Central memory CD8-positive, alpha-beta T cell (primary cell): ENCODE data around the gene TYR.
"Not testable (repeated sequence)": the region's sequence is repeated elsewhere in the genome, so short reads cannot be mapped to it uniquely, and the experiment has no call there.

Experiments
- ATAC-seq: fragments of 150-1000 bp; cut with Tn5 transposase; replicated peaks from 2 replicates; pipeline ENCODE4 v1.10.0; 2022; ENCODE audit warnings: mild to moderate bottlenecking, moderate FRiP score, moderate number of reproducible peaks; ENCODE audit not compliant: poor library complexity, severe bottlenecking; ENCODE audit errors: extremely low read depth
- DNase-seq, 2 donors: peaks; one replicate each; pipeline ENCODE4 v3.0.0; 2021; ENCODE audit warnings: low spot score in 2 of 2
- H3K27ac Mint-ChIP-seq: one replicate; pipeline ENCODE4 v1.8.0; 2022; ENCODE audit warnings: low read depth, mild to moderate bottlenecking, moderate library complexity, mixed read lengths
- H3K27me3 Mint-ChIP-seq: one replicate; pipeline ENCODE4 v1.8.0; 2022; ENCODE audit warnings: mixed read lengths
- H3K36me3 Mint-ChIP-seq: one replicate; pipeline ENCODE4 v1.8.0; 2022; ENCODE audit warnings: mild to moderate bottlenecking, moderate library complexity, mixed read lengths; ENCODE audit not compliant: insufficient read depth
- H3K4me1 Mint-ChIP-seq: one replicate; pipeline ENCODE4 v1.8.0; 2022; ENCODE audit warnings: mixed read lengths
- H3K4me3 Mint-ChIP-seq: one replicate; pipeline ENCODE4 v1.8.0; 2022; ENCODE audit warnings: mild to moderate bottlenecking, moderate library complexity, mixed read lengths
- H3K9me3 Mint-ChIP-seq: one replicate; pipeline ENCODE4 v1.8.0; 2022; ENCODE audit warnings: mixed read lengths

The TYR gene

DNA sequence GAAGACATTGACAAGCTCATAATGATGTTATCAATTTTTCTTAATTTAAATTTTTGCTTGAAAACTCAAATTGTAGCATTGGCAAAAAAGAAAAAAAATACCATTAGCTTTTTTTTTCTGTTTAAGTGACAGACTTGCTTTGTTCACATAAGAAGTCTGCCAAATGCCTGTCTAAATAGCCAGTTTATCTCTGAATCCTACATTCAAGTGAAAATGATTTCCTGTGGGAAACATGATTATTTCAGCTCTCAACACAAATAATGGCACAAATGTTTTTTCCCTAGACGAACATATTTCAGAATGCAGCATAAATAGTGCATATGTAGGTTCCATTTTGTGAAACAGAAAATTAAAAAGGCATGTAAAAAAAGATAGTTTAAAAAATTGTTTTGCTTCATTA, 23.5 kb downstream of the TYR start:
- Mint-ChIP-seq H3K4me3 (no peak overlapping the region), H3K36me3 (peaks cover 2% of the 10 kb centered on the region), H3K27ac (no peak overlapping the region), H3K9me3 (peaks cover 17% of the 10 kb centered on the region), H3K4me1 (no peaks in the 10 kb centered on the region), H3K27me3 (no peaks in the 10 kb centered on the region)
- DNase-seq (no peak), ATAC-seq (no peak)

DNA sequence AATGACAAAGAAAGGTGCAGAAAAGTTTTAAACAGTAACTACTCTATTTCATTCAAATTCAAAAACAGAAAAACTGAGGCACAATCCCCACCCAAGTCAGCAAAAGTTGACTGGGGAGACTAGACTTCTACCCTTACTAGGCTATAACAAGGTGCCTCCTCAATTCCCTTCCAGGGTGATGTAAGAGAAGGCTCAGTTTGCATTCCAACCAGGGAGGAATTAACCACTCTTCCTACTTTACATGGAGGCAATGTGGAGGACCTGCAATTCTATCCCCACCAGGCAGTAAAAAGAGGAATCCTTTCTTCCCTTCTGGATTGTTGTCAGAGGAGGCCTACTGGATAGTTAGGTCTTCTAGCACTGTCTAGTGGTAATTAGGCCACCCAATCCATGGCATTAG, 26.1 kb downstream of the TYR start:
- Mint-ChIP-seq H3K4me1 (no peaks in the 10 kb centered on the region), H3K36me3 (peaks cover 2% of the 10 kb centered on the region), H3K4me3 (no peak overlapping the region), H3K27me3 (no peaks in the 10 kb centered on the region), H3K9me3 (peaks cover 22% of the 10 kb centered on the region), H3K27ac (no peak overlapping the region)
- ATAC-seq (no peak), DNase-seq (no peak)

DNA sequence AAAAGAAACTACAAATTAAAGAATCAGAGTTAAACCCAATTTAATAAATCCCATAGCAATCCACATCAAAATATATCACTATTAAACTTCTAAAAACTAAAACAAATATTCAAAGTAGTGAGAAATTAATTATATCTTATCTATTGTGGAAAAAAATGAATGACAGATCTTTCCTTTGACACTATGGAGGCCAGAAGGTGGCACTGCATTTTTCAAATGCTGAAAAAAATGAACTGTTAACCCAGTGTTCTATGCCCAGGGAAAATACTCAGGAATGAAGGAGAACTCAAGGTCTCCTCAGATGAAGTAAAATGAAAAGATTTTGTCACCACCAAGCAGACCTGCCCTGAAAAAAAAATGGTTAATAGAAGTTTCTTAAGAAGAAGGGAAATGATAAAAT, 27.7 kb downstream of the TYR start:
- Mint-ChIP-seq H3K27me3 (no peaks in the 10 kb centered on the region), H3K4me1 (no peaks in the 10 kb centered on the region), H3K9me3 (peaks cover 14% of the 10 kb centered on the region), H3K36me3 (peaks cover 2% of the 10 kb centered on the region), H3K27ac (no peak overlapping the region), H3K4me3 (no peak overlapping the region)
- no peak for ATAC-seq
- no peak for DNase-seq

DNA sequence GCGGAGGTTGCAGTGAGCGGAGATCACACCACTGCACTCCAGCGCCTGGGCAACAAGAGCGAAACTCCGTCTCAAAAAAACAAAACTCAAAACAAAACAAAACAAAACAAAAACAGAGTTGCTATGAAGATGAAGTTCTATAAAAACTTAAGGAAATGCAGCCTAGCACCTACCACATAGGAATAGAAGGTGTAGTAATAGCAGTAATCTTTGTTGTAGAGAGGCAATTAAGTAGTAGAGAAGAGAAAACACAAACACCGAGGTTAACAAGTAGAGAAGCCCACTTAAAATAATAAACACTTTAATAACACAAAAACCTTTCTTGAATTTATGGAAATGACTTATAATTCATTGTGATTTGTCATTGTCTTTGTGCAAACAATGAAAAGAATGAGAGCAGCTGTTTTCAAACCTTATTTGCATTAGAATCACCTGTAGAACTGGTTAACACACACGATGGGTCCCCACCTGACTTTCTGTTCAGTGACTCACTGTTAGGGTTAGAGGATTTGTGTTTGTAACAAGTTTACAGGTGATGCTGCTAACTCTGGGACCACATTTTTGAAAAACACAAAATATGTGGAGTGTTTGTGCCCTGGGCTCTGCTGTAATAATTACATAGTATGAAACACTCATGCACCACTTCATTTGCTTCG, 43.1 kb downstream of the TYR start:
- Mint-ChIP-seq H3K9me3 (no peaks in the 10 kb centered on the region), H3K4me3 (no peak overlapping the region)
- no peak for DNase-seq

DNA sequence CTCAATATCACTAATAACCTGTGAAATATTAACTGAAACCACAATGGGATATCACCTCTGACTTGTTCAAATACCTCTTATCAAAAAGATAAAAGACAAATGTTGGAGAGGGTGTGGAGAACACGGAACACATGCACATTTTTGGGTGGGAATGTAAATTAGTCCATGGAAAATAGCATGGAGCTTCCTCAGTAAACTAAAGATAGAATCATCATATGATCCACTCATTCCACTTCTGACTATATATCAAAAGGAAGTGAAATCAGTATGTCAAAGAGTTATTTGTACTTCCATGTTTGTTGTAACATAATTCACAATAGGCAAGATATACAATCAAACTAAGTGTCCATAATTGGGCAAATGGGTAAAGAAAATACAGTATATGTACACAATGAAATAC, 57.4 kb downstream of the TYR start:
- H3K27me3 Mint-ChIP-seq, result no peaks in the 10 kb centered on the region
- no peak overlapping the region for H3K27ac Mint-ChIP-seq
- no peaks in the 10 kb centered on the region for H3K36me3 Mint-ChIP-seq
- no peak overlapping the region for H3K4me3 Mint-ChIP-seq
- H3K9me3 Mint-ChIP-seq, result peaks cover 9% of the 10 kb centered on the region
- no peaks in the 10 kb centered on the region for H3K4me1 Mint-ChIP-seq
- DNase-seq (no peak), ATAC-seq (no peak)

More for the DNA sequence above, 43.1 kb downstream of the TYR start:
- no peaks in the 10 kb centered on the region for H3K27me3 Mint-ChIP-seq
- H3K36me3 Mint-ChIP-seq, result no peaks in the 10 kb centered on the region
- no peak overlapping the region for H3K27ac Mint-ChIP-seq
- H3K4me1 Mint-ChIP-seq, result no peaks in the 10 kb centered on the region
- ATAC-seq, result no peak

DNA sequence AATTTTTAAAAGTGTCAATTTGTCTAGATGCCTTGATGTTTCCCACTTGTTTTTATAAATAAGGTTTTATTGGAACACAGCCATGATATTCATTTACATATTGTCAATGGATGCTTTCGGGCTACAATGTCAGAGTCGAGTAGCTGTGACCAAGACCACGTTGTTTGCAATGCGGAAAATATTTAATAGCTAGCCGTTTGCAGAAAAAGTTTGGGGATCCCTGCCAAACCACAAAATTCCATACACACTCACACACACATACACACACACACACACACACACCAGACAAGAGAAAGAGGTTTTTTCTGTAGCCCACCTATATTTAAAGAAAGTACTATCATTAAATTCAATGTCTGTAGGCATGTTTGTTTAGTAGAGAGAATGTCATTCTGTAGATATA, 58.3 kb downstream of the TYR start:
- Mint-ChIP-seq H3K9me3 (peaks cover 10% of the 10 kb centered on the region), H3K27me3 (no peaks in the 10 kb centered on the region), H3K27ac (no peak overlapping the region), H3K36me3 (no peaks in the 10 kb centered on the region), H3K4me3 (no peak overlapping the region), H3K4me1 (no peaks in the 10 kb centered on the region)
- DNase-seq, result no peak
- ATAC-seq, result no peak

DNA sequence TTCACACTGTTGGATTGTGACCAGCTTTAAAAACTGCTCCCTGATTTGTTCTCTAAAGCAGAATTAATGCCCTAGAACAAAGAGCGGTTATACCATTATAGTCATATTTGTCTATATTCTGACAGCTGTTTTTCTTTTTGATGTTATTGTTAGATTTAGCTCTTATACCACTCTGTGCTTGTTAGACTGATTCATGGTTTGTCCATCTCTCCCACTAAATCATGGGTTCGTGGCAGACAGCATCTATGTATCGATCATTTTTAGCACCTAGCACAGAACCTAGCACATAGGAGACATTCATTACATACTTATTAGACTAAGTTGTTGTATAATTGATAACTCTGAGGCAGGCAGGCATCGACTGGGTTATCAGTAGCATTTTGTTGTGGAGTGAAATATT, 69.3 kb downstream of the TYR start:
- not testable (repeated sequence) for H3K27me3 Mint-ChIP-seq, DNase-seq, H3K36me3 Mint-ChIP-seq, H3K4me3 Mint-ChIP-seq, H3K4me1 Mint-ChIP-seq, H3K27ac Mint-ChIP-seq, ATAC-seq
- peaks cover 20% of the 10 kb centered on the region for H3K9me3 Mint-ChIP-seq

DNA sequence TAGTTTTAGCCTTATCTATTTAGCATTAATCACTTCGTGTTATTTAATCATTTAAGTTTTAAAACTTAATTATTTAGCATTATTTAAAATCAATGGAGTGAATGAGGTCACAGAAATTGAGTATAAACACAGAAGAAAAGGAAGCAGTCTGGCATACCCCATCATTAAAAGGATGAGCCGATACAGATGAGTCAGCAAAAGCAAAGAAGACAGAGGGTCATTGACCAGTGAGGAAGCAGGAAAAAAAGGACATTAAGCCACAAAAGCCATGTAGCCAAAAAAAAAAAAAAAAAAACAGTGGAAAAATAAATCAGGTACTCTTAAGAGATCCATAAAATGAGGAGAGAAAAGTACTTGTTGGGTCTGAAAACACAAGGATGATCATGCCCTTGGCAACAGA, 71.5 kb downstream of the TYR start:
- ATAC-seq (no peak), DNase-seq (no peak)
- H3K4me3 Mint-ChIP-seq, result no peak overlapping the region
- no peak overlapping the region for H3K27ac Mint-ChIP-seq
- H3K36me3 Mint-ChIP-seq, result no peaks in the 10 kb centered on the region
- no peaks in the 10 kb centered on the region for H3K27me3 Mint-ChIP-seq
- H3K9me3 Mint-ChIP-seq, result peaks cover 27% of the 10 kb centered on the region
- no peaks in the 10 kb centered on the region for H3K4me1 Mint-ChIP-seq

DNA sequence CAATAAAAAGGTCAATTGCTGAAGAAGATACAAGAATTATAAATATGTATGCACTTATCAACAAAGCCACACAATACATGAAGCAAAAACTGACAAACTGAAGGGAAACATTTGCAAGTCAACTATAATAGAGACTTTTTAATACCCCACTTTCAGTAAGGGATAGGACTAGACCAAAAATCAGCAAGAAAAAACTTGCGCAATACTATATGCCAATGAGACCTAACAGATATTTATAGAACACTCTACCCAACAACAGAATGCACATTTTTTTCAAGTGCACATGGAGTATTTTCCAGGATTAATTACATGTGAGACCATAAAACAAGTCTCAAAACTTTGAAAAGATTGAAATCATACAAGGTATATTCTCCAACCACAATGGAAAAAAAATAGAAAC, 83.8 kb downstream of the TYR start:
- not testable (repeated sequence) for ATAC-seq, H3K27ac Mint-ChIP-seq, H3K9me3 Mint-ChIP-seq, H3K36me3 Mint-ChIP-seq, DNase-seq, H3K27me3 Mint-ChIP-seq, H3K4me1 Mint-ChIP-seq, H3K4me3 Mint-ChIP-seq

DNA sequence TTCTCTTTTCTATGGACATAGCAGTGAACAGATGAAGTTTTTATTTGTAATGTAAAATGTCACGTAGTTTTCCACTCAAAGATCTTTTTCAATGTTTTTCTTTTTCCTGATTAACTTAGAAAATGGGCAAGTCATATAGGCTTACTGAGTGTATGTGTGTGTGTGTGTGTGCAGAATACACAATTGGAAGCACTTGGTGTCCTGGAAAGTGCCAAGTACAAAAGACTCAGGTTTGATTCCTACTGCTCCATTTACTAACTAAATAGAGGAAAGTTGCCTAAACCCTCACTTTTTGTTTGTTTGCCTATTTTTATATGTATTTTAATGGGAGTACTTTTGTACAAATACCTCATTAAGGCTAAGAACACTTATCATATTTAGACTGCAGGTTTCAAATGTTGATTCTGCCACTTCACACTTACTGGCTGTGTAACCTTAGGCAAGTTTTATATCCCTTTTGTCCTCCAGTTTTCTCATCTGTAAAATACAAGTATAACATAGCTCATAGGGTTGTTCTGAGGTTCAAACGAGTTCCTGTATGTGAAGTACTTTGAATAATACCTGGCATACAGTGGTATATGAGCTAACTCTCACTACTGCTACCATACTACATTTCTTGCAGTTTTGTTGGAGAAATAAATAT, 90.1 kb downstream of the TYR start:
- Mint-ChIP-seq H3K36me3 (no peaks in the 10 kb centered on the region), H3K27ac (no peak overlapping the region), H3K4me1 (no peaks in the 10 kb centered on the region), H3K9me3 (peaks cover 13% of the 10 kb centered on the region), H3K27me3 (no peaks in the 10 kb centered on the region), H3K4me3 (no peak overlapping the region)
- ATAC-seq, result no peak
- no peak for DNase-seq

DNA sequence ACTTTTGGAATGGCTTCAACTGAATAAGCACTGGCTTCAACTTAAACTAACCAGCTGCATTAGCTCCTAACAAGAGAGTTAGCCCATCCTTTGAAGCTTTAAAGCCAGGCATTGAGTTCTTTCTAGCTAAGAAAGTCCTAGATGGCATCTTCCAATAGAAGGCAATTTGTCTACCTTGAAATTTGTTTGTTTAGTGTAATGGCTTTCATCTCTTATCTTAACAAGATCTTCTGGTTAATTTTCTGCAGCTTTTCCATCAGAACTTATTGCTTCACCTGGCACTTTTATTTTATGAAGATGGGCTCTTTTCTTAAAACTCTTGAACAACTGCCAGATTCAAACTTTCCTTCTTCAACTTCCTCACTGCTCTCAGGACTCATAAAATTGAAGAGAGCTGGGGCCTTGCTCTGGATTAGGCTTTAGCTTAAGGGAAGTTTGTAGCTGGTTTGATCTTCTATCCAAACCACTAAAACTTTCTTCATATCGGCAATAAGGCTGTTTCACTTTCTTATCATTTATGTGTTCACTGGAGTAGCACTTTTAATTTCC, 94.9 kb downstream of the TYR start:
- H3K27me3 Mint-ChIP-seq, ATAC-seq, H3K4me3 Mint-ChIP-seq, DNase-seq, H3K27ac Mint-ChIP-seq, H3K4me1 Mint-ChIP-seq, H3K36me3 Mint-ChIP-seq: not testable (repeated sequence)
- peaks cover 25% of the 10 kb centered on the region for H3K9me3 Mint-ChIP-seq

DNA sequence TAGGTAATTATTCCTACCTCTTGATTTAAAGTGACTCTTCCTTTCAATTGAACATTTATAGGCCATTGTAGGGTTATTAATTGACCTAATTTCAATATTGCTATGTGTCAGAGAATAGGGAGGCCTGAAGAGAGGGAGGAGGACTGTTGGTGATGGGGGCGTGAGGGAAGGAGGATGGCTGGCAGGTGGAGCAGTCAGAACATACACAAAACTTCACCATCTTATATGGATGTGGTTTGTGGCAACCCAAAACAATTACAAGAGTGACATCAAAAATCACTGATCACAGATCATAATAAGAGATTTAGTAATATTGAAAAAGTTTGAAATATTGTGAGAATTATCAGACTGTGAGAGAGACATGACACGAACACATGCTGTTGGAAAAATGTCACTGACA, 95.5 kb downstream of the TYR start:
- not testable (repeated sequence) for H3K27ac Mint-ChIP-seq, H3K4me3 Mint-ChIP-seq, H3K36me3 Mint-ChIP-seq, H3K27me3 Mint-ChIP-seq, DNase-seq, H3K4me1 Mint-ChIP-seq, ATAC-seq
- H3K9me3 Mint-ChIP-seq, result peaks cover 31% of the 10 kb centered on the region

DNA sequence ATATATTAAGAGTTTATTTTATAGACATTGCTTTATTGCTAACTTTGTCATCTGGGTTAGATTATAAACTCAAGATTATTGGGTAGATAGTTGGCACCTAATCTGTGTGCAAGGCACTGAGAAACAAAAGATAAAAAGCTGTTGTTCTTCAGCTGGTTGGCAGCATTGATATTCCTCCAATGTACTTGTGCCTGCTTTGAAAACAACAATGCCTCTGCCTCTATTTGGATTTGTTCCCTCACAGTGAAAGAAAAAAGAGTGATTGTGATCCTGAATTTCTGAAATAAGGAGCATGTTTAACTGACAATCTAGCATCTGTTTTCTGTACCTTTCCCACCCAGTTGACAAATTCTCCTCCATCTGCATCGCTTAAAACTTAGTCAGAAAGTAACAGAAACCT, 98.3 kb downstream of the TYR start:
- ATAC-seq, result no peak
- DNase-seq, result no peak
- H3K36me3 Mint-ChIP-seq, result no peaks in the 10 kb centered on the region

More for the DNA sequence above, 98.3 kb downstream of the TYR start:
- H3K4me1 Mint-ChIP-seq, result no peaks in the 10 kb centered on the region
- peaks cover 20% of the 10 kb centered on the region for H3K9me3 Mint-ChIP-seq
- H3K4me3 Mint-ChIP-seq, result no peak overlapping the region
- H3K27me3 Mint-ChIP-seq, result no peaks in the 10 kb centered on the region
- H3K27ac Mint-ChIP-seq, result no peak overlapping the region
